ENCODE measurements around the gene AKAP17A.

The AKAP17A gene

GRCh38 chrX:1646009-1646408, 54.6 kb downstream of the AKAP17A start:
- no peak for DNase-seq
- intact Hi-C loops (cut with DNase I): no loop called here

GRCh38 chrX:1649621-1650020, 58.2 kb downstream of the AKAP17A start:
- no peak for DNase-seq
- intact Hi-C loops (cut with DNase I): loop anchor here (5.0 kb wide), 1 partner anchor 943 kb away; no protein-coding TSS in a partner anchor

Data from head of caudate nucleus (tissue), 42 donors.